GM18907 (cell line): Measurements from ENCODE around the gene DEFB131B.
A peak's percentile ranks its signal among the peaks of the same experiment; 100 is the strongest.
"Not testable (repeated sequence)": the region's sequence is repeated elsewhere in the genome, so short reads cannot be mapped to it uniquely, and the experiment has no call there.

Experiments used
- ATAC-seq: cut with Tn5 transposase; IDR thresholded peaks from one replicate; pipeline ENCODE4 v1.9.1; 2021; ENCODE audit warnings: mild to moderate bottlenecking, moderate library complexity; ENCODE audit not compliant: unreplicated experiment

DEFB131B gene

GRCh38 chr11:71910775-71911174, 32.5 kb downstream of the DEFB131B start:
- not testable (repeated sequence) for ATAC-seq

GRCh38 chr11:71911321-71911985, 33.2 kb downstream of the DEFB131B start:
- ATAC-seq: not testable (repeated sequence)

- ATAC-seq: not testable (repeated sequence)
These were observed 33.7 kb downstream of the DEFB131B start for GRCh38 chr11:71911986-71912340.

GRCh38 chr11:71913756-71914526, 35.7 kb downstream of the DEFB131B start:
- ATAC-seq: no peak

- ATAC-seq: no peak
These were observed 36.5 kb downstream of the DEFB131B start for GRCh38 chr11:71914617-71915189.

GRCh38 chr11:71917646-71918140, 39.4 kb downstream of the DEFB131B start:
- no peak for ATAC-seq

GRCh38 chr11:71927820-71928736, 49.8 kb downstream of the DEFB131B start, which contains the start of gene XNDC1N:
Gene XNDC1N, minus strand, starts transcription at chr11:71928594. Its CDS starts 5,241 bp downstream, at chr11:71923353.
- ATAC-seq: peak; percentile 75

- peak; percentile 76 for ATAC-seq
These were observed 50.6 kb downstream of the DEFB131B start, which contains the start of gene RNF121 for GRCh38 chr11:71928737-71929443. Gene RNF121, plus strand, starts transcription at chr11:71929046. Its CDS starts 16 bp downstream, at chr11:71929062.

- no peak for ATAC-seq
These were observed 51.2 kb downstream of the DEFB131B start for GRCh38 chr11:71929491-71929890.

GRCh38 chr11:71930556-71931244, 52.4 kb downstream of the DEFB131B start:
- ATAC-seq: no peak

GRCh38 chr11:71931245-71931602, 53.0 kb downstream of the DEFB131B start:
- no peak for ATAC-seq

- ATAC-seq: no peak
These were observed 55.1 kb downstream of the DEFB131B start for GRCh38 chr11:71933141-71933933.
